Gastrocnemius medialis (tissue), 4 donors: ENCODE measurements around the gene FXYD4. TPM values are rescaled to one million over a fixed set of nuclear protein-coding genes. Genes with fewer than 3 reads are reported as not detected.

ENCODE experiments used
- ATAC-seq, 2 donors: fragments of 150-250 bp; one replicate each; pipeline ENCODE4 v1.9.1; 2016
- DNase-seq, 2 donors: peaks; one replicate each; pipeline ENCODE4 v3.0.0-alpha.2; 2019
- H3K27ac ChIP-seq, 4 donors: fragments of 200-600 bp; sonication (generic); 1 replicate in 1 of 4; 2 replicates in 3 of 4; pipeline ENCODE4 v1.5.1; 2016 to 2018; ENCODE audit warnings: mild to moderate bottlenecking in 2 of 4, moderate library complexity in 1 of 4
- H3K27me3 ChIP-seq, 3 donors: fragments of 200-600 bp; sonication (generic) in 2 of 3; 1 replicate in 1 of 3; 2 replicates in 2 of 3; pipeline versions ENCODE4 v1.5.1 to v1.6.0; 2016 to 2019; ENCODE audit warnings: mild to moderate bottlenecking in 1 of 3, moderate library complexity in 1 of 3
- H3K36me3 ChIP-seq, 2 donors: fragments of 200-600 bp; sonication (generic) in 1 of 2; one replicate each; pipeline ENCODE4 v1.5.1; 2017 to 2018
- H3K4me1 ChIP-seq, 2 donors: fragments of 200-600 bp; sonication (generic) in 1 of 2; one replicate each; pipeline ENCODE4 v1.5.1; 2016 to 2017; ENCODE audit warnings: mild to moderate bottlenecking in 2 of 2
- H3K4me3 ChIP-seq, 4 donors: fragments of 200-600 bp; sonication (generic) in 3 of 4; 1 replicate in 1 of 4; 2 replicates in 3 of 4; pipeline ENCODE4 v1.5.1; 2016 to 2019; ENCODE audit warnings: mild to moderate bottlenecking in 2 of 4
- H3K9me3 ChIP-seq, 3 donors: fragments of 200-600 bp; sonication (generic) in 2 of 3; 1 replicate in 1 of 3; 2 replicates in 2 of 3; pipeline ENCODE4 v1.5.1; 2016 to 2019
- POLR2A ChIP-seq, 2 donors: fragments of 450-650 bp; IDR thresholded peaks; one replicate each; pipeline ENCODE4 v1.6.1; 2017; ENCODE audit warnings: antibody characterized with exemption in 2 of 2, mild to moderate bottlenecking in 2 of 2, moderate library complexity in 2 of 2
- in situ Hi-C, 4 donors: fragments of 200-750 bp; cut with MboI; loops; one replicate each; pipeline versions ENCODE4 v1.15.0 to v1.8.0; 2017; ENCODE audit warnings: low sequenced_read_pairs in 4 of 4
- intact Hi-C: fragments of 100-400 bp; cut with DNase I; formaldehyde crosslinking; loops from one replicate; pipeline ENCODE4 v1.15.1; 2023; ENCODE audit warnings: low total_unique reads
- total RNA-seq, 4 donors: library from RNA; depleted of rRNA; stranded (reverse); fragments of >200 nt; gene quantifications; one replicate each; pipeline versions ENCODE4 v1.1.0 to v1.2.3, GENCODE V29; 2016
- TF ChIP-seq, protein P1 (sequence below), 5 experiments: fragments of 450-650 bp in 3 of 5; fragments of 200-600 bp in 2 of 5; sonication (generic) in 2 of 5; IDR thresholded peaks in 4 of 5; conservative IDR thresholded peaks in 1 of 5; 1 replicate in 4 of 5; 2 replicates in 1 of 5; pipeline ENCODE4 v1.5.1; 2016 to 2019; ENCODE audit warnings: antibody characterized with exemption in 5 of 5, mild to moderate bottlenecking in 3 of 5, moderate library complexity in 3 of 5

The FXYD4 gene
- total RNA-seq, 4 donors from 2014 or later = not detected

DNA sequence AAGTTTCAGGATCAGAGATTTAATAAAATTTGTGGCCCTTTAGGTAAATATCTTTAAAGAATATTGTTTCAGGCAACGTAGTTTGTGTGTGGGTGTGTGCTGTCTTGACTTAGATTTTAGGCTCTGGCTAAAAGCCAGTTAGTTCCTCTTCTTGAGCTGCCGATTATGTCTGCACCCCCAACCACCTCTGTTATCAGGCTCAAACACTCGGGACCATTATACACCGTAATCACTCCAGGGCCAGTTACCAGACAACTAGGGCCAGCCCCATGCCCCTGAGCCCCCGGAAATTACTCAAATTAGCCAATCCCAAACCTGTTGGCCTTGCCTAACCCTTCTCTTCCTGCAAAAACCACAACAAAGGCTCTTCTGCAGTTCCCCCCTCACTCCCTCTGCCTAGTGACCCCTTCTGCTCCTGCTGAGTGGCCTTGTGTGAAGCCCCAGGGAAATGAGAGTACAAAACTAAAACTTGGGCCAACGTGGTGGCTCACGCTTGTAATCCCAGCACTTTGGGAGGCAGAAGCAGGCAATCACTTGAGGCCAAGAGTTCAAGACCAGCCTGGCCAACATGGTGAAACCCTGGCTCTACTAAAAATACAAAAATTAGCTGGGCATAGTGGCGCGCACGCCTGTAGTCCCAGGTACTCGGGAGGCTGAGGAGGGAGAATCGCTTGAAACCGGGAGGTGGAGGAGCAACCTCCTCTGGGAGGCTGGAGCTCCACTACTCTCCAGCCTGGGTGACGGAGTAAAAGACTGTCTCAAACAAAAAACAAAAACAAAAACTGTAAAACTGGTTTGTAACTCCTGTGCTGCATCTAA is 46.7 kb downstream of the FXYD4 start:
- Histone ChIP-seq H3K27ac (peak overlapping the region in 1 of 4 donors; percentile 18), H3K9me3 (no peaks in the 10 kb centered on the region), H3K27me3 (no peaks in the 10 kb centered on the region), H3K4me3 (no peak overlapping the region), H3K36me3 (no peaks in the 10 kb centered on the region), H3K4me1 (peaks cover 0 to 11% of the 10 kb centered on the region in 2 donors)
- in situ Hi-C loops = loop anchor here in 2 of 4 donors (25.0 kb wide), 1 partner anchor 1569 kb away; the partner anchor contains the start of gene DEPP1 (in 2 of the 2)
- DNase-seq (no peak), ATAC-seq (no peak)
- TF ChIP-seq POLR2A (IDR thresholded peaks at IDR 0.05) = no peak
- TF ChIP-seq, protein P1, sequence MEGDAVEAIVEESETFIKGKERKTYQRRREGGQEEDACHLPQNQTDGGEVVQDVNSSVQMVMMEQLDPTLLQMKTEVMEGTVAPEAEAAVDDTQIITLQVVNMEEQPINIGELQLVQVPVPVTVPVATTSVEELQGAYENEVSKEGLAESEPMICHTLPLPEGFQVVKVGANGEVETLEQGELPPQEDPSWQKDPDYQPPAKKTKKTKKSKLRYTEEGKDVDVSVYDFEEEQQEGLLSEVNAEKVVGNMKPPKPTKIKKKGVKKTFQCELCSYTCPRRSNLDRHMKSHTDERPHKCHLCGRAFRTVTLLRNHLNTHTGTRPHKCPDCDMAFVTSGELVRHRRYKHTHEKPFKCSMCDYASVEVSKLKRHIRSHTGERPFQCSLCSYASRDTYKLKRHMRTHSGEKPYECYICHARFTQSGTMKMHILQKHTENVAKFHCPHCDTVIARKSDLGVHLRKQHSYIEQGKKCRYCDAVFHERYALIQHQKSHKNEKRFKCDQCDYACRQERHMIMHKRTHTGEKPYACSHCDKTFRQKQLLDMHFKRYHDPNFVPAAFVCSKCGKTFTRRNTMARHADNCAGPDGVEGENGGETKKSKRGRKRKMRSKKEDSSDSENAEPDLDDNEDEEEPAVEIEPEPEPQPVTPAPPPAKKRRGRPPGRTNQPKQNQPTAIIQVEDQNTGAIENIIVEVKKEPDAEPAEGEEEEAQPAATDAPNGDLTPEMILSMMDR (IDR thresholded peaks at IDR 0.05 in 4 of 5, conservative IDR thresholded peaks at IDR 0.05 in 1 of 5) = no peak
- intact Hi-C loops = no loop called here

DNA sequence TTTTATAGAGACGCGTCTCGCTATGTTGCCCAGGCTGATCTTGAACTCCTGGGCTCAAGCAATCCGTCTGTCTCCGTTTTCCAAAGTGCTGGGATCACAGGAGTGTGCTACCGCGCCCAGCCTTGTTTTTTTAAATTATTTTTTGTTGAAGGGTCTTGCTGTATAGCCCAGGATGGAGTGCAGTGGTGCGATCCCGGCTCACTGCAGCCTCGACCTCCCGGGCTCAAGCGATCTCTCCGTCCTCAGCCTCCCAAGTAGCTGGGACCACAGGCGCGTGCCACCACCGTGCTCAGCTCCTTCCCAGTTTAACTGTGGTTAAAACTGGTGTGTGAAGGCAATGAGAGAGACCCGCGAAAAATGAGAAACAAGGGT is 48.5 kb downstream of the FXYD4 start:
- in situ Hi-C loops = loop anchor here in 2 of 4 donors (25.0 kb wide), 1 partner anchor 1567 kb away; the partner anchor contains the start of gene DEPP1 (in 2 of the 2)
- intact Hi-C loops = loop anchor here (1.0 kb wide), 2 partner anchors 11 to 23 kb away; partner anchors contain the start of gene HNRNPF
- no peak for DNase-seq

DNA sequence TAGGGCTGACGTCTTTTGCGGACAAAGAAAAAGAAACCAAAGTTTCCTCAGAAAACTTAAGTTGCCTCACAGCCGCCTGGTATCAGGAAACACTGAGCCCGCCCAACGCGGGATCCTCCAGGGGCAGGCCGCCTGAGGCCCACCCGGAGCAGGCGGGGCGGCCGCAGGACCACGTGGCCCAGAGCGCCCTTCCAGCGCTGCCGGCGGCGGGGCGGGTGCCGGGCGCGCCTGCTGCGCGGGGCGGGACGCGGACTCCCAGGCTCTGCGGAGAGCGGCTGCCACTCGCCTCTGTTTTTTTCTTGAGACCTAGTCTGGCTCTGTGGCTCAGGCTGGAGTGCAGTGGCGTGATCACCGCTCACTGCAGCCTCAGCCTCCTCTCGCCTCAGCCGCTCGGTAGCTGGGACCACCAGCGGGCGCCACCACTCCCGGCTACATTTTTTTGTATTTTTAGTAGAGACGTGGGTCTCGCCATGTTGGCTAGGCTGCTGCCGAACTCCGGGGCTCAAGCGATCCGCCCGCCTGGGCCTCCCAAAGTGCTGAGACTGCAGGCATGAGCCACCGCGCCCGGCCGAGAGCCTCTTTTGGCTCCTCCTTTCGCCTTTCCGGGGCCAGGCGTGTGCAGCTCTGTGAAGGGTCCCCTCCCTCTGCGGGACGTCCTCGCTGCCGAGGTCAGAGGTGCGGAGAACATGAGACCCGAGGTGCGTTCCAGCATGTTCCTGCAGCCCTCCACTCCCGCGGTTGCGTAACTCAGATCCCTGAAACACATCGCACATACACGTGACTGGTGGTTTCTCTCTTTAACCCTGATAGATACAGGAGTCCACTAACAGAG is 49.1 kb downstream of the FXYD4 start:
- in situ Hi-C loops = loop anchor here in 2 of 4 donors (25.0 kb wide), 1 partner anchor 1567 kb away; the partner anchor contains the start of gene DEPP1 (in 2 of the 2)
- H3K9me3 ChIP-seq = no peaks in the 10 kb centered on the region
- ATAC-seq (peak; percentile 92 to 93), DNase-seq (peak; percentile 87 to 95)
- peak overlapping the region; percentile 60 to 87 (median 79) for H3K4me3 ChIP-seq
- peak overlapping the region; percentile 92 to 100 (median 96) for H3K27ac ChIP-seq
- H3K4me1 ChIP-seq = peaks cover 0 to 11% of the 10 kb centered on the region in 2 donors
- H3K36me3 ChIP-seq = no peaks in the 10 kb centered on the region
- no peaks in the 10 kb centered on the region for H3K27me3 ChIP-seq
- intact Hi-C loops = loop anchor here (1.0 kb wide), 3 partner anchors 11 to 23 kb away; partner anchors contain the start of genes HNRNPF and ZNF487
- TF ChIP-seq POLR2A (IDR thresholded peaks at IDR 0.05) = peak; percentile 68 to 88
- TF ChIP-seq, protein P1 (IDR thresholded peaks at IDR 0.05 in 4 of 5, conservative IDR thresholded peaks at IDR 0.05 in 1 of 5) = peak in 1 of 5 experiments; percentile 21

More for the DNA sequence above, 48.5 kb downstream of the FXYD4 start:
- peaks cover 0 to 11% of the 10 kb centered on the region in 2 donors for H3K4me1 ChIP-seq
- no peaks in the 10 kb centered on the region for H3K9me3 ChIP-seq
- no peaks in the 10 kb centered on the region for H3K27me3 ChIP-seq
- no peaks in the 10 kb centered on the region for H3K36me3 ChIP-seq
- peak; percentile 4 to 12 for ATAC-seq
- peak overlapping the region; percentile 60 to 87 (median 79) for H3K4me3 ChIP-seq
- TF ChIP-seq, protein P1 (IDR thresholded peaks at IDR 0.05 in 4 of 5, conservative IDR thresholded peaks at IDR 0.05 in 1 of 5) = no peak
- TF ChIP-seq POLR2A (IDR thresholded peaks at IDR 0.05) = no peak
- peak overlapping the region; percentile 92 to 100 (median 96) for H3K27ac ChIP-seq

DNA sequence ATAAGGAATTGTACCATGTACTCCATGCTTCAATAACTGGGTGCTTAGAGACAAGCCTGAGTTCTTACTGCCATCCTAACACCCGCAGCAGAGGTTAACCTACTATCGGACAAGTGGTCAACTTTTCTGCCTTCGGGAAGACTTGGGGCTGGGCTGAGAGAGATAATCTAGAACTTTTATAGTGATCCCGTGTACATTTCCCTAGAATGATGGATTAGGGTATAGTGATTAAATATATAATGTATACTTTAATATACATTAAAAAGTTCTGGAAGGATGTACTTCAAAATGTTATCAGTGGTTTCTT is 49.7 kb downstream of the FXYD4 start:
- Histone ChIP-seq H3K9me3 (no peaks in the 10 kb centered on the region), H3K4me1 (peaks cover 0 to 11% of the 10 kb centered on the region in 2 donors), H3K4me3 (peak overlapping the region; percentile 60 to 87 (median 79)), H3K36me3 (no peaks in the 10 kb centered on the region), H3K27me3 (no peaks in the 10 kb centered on the region), H3K27ac (peak overlapping the region; percentile 92 to 100 (median 96))
- TF ChIP-seq, protein P1 (IDR thresholded peaks at IDR 0.05 in 4 of 5, conservative IDR thresholded peaks at IDR 0.05 in 1 of 5) = no peak
- no peak for TF ChIP-seq POLR2A (IDR thresholded peaks at IDR 0.05)
- in situ Hi-C loops = loop anchor here in 2 of 4 donors (25.0 kb wide), 1 partner anchor 1566 kb away; the partner anchor contains the start of gene DEPP1 (in 2 of the 2)
- DNase-seq (no peak), ATAC-seq (no peak)
- intact Hi-C loops = loop anchor here (1.0 kb wide), 1 partner anchor 16 kb away; the partner anchor contains the start of gene ZNF487
